ENCODE measurements around the gene PEX5.
A peak's percentile ranks its signal among the peaks of the same experiment; 100 is the strongest.

PEX5 gene

GRCh38 chr12:7151532-7151931 is 38.0 kb upstream of the PEX5 start:
- in situ Hi-C loops (cut with MboI; ENCODE audit: low sequenced_read_pairs, unreplicated experiment), result no loop called here
- no peak for DNase-seq (ENCODE audit: low spot score)
- TF ChIP-seq CTCF (IDR thresholded peaks at IDR 0.05; ENCODE audit: borderline replicate concordance, control extremely low read depth, extremely low read depth, insufficient read depth, missing control alignments), result no peak

DNA sequence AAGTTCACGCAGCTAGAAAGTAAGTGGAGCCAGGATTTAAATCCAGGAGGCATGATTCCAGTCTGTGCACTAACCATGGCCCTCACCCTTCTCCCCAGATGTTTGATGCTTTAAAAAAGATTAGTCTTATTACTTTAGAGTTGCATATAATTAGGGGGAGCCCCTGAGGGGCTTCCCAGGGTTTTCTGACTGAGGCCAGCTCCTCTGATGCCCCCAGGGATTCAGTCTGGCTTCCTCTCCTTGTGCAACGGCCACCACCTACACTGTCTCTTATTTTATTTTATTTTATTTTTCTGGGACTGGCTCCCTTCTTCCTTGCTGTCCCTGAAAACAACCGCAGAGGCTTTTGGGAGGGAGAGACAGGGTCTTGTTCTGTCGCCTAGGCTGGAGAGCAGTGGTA is 36.7 kb upstream of the PEX5 start:
- no peak for TF ChIP-seq CTCF (IDR thresholded peaks at IDR 0.05; ENCODE audit: borderline replicate concordance, control extremely low read depth, extremely low read depth, insufficient read depth, missing control alignments)
- in situ Hi-C loops (cut with MboI; ENCODE audit: low sequenced_read_pairs, unreplicated experiment), result no loop called here
- DNase-seq (ENCODE audit: low spot score), result peak; percentile 10

GRCh38 chr12:7154042-7154441 is 35.4 kb upstream of the PEX5 start:
- in situ Hi-C loops (cut with MboI; ENCODE audit: low sequenced_read_pairs, unreplicated experiment), result no loop called here
- peak; percentile 5 for DNase-seq (ENCODE audit: low spot score)
- no peak for TF ChIP-seq CTCF (IDR thresholded peaks at IDR 0.05; ENCODE audit: borderline replicate concordance, control extremely low read depth, extremely low read depth, insufficient read depth, missing control alignments)

DNA sequence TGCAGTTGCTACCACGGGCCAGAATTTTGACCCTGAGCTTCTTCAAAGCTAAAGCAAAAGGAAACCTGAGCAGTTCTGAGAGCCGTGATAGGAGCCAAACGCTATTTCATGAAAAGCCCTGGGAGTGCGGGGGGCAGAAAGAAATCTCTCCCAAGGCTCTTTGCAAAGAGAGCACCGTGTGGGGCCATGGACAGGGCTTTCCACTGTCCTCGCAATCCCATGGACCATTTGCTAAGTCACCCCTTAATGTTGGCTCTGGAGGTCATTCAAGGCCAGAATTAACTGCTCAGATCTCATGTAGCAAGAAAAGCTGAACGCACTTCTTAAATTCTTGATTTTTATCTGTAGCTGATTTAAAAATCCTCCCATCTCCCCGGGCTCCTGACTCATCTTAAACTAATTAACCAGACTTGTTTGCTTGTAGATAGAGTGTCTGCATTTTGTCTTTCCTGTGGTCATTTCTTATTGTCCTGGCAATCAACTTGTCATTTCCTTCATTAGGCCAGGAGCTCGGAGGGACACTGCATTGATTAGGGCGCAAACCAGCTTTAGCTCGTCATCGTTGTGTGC is 34.5 kb upstream of the PEX5 start:
- no peak for TF ChIP-seq CTCF (IDR thresholded peaks at IDR 0.05; ENCODE audit: borderline replicate concordance, control extremely low read depth, extremely low read depth, insufficient read depth, missing control alignments)
- DNase-seq (ENCODE audit: low spot score), result peak; percentile 10
- in situ Hi-C loops (cut with MboI; ENCODE audit: low sequenced_read_pairs, unreplicated experiment), result no loop called here

DNA sequence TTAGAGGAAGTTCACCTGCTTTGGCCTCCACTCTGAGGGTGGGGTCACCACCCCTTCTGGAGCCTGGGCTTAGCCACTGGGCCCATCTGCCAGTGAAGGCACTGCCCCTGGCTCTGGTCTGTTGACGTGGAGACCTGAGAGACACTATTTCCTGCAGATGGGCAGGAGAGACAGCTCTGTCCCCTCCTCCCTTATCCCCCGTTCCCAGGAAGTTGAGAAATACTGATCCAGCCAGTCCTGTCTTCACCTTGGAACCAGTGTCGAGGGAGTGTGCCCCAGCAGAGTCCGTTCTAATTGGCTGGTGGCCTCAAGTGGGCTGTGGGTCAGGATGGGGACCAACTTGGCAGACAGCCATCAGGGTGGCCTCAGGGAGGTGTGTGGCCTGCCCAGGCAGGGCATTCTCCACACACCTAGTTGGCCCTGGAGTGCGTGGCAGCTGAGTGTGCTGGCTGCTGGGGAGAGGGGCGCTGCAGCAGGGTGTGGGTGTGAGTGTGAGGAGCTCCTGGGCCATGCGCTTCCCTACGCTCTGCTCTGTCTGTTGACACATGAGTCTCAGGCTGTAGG is 33.9 kb upstream of the PEX5 start:
- no peak for TF ChIP-seq CTCF (IDR thresholded peaks at IDR 0.05; ENCODE audit: borderline replicate concordance, control extremely low read depth, extremely low read depth, insufficient read depth, missing control alignments)
- DNase-seq (ENCODE audit: low spot score), result peak; percentile 15
- in situ Hi-C loops (cut with MboI; ENCODE audit: low sequenced_read_pairs, unreplicated experiment), result no loop called here

- DNase-seq (ENCODE audit: low spot score), result peak; percentile 24
- TF ChIP-seq CTCF (IDR thresholded peaks at IDR 0.05; ENCODE audit: borderline replicate concordance, control extremely low read depth, extremely low read depth, insufficient read depth, missing control alignments), result no peak
- in situ Hi-C loops (cut with MboI; ENCODE audit: low sequenced_read_pairs, unreplicated experiment), result no loop called here
These were observed 33.0 kb upstream of the PEX5 start for GRCh38 chr12:7156259-7157197.
